GM12878 (cell line): Measurements from ENCODE around the gene NCAM1. TPM values are rescaled to one million over a fixed set of nuclear protein-coding genes. Genes with fewer than 3 reads are reported as not detected.

Experiments
- ATAC-seq: fragments of 200-7000 bp; cut with Tn5 transposase; 3 replicates; pipeline ENCODE4 v1.9.1; 2020; ENCODE audit warnings: mild to moderate bottlenecking, moderate library complexity
- BruUV-seq: library from RNA; stranded (reverse); fragments of 400-500 nt; replicated peaks from 2 replicates; lab custom pipeline; 2021; lab: Mats Ljungman, UMichigan
- CTCF ChIA-PET: fragments of 300-600 bp; sonication (Branson Sonifier 250); formaldehyde crosslinking; extraction: SDS; loops from one replicate; lab custom pipeline; 2021; ENCODE audit warnings: inconsistent platforms; lab: Yijun Ruan, JAX
- POLR2A ChIA-PET: fragments of 350-600 bp; formaldehyde crosslinking; extraction: SDS; loops from one replicate; lab custom pipeline; 2021; ENCODE audit warnings: inconsistent platforms; lab: Charles Lee
- RAD21 ChIA-PET: fragments of 300-600 bp; sonication (Branson Sonifier 250); formaldehyde crosslinking; loops from one replicate; lab custom pipeline; 2023; ENCODE audit warnings: antibody characterized with exemption; ENCODE audit not compliant: unreplicated experiment; lab: Charles Lee
- SMC1A ChIA-PET: fragments of 300-600 bp; sonication (Branson Sonifier 250); formaldehyde crosslinking; loops from one replicate; lab custom pipeline; 2023; ENCODE audit not compliant: unreplicated experiment, uncharacterized antibody; lab: Charles Lee
- DNase-seq: peaks from one replicate; pipeline ENCODE4 v3.0.0-alpha.2; 2011; ENCODE audit warnings: low read depth, low spot score
- FAIRE-seq: peaks from 3 replicates; lab custom pipeline; 2011; peaks lifted over from hg19 to GRCh38; lab: Jason Lieb, UNC
- H2AFZ ChIP-seq: 2 replicates; pipeline ENCODE4 v1.6.0; 2011; ENCODE audit warnings: low read depth, low read length, control low read depth; ENCODE audit not compliant: control insufficient read depth
- H3K27ac ChIP-seq: 2 replicates; pipeline ENCODE4 v1.5.1; 2011; ENCODE audit warnings: control low read depth; ENCODE audit not compliant: control insufficient read depth, insufficient read depth
- H3K27me3 ChIP-seq, 2 experiments: replicated peaks in 1 of 2; 2 replicates each; pipeline versions ENCODE4 v1.6.0 to v1.6.1; 2011; ENCODE audit warnings: low read length in 1 of 2; ENCODE audit not compliant: control insufficient read depth in 2 of 2, insufficient read depth in 2 of 2
- H3K36me3 ChIP-seq, 2 experiments: 2 replicates each; pipeline ENCODE4 v1.5.1; 2011; ENCODE audit warnings: low read length in 1 of 2; ENCODE audit not compliant: control insufficient read depth in 2 of 2, insufficient read depth in 2 of 2
- H3K4me1 ChIP-seq: 2 replicates; pipeline ENCODE4 v1.6.1; 2011; ENCODE audit warnings: mild to moderate bottlenecking, low read length, moderate library complexity, mixed read lengths; ENCODE audit not compliant: control insufficient read depth, insufficient read depth
- H3K4me2 ChIP-seq: 2 replicates; pipeline ENCODE4 v1.6.0; 2011; ENCODE audit warnings: control low read depth; ENCODE audit not compliant: control insufficient read depth, insufficient read depth
- H3K4me3 ChIP-seq: fragments of 200-600 bp; sonication (generic); 2 replicates; pipeline ENCODE4 v1.5.1; 2016
- H3K79me2 ChIP-seq: 2 replicates; pipeline ENCODE4 v1.6.0; 2011; ENCODE audit warnings: low read length; ENCODE audit not compliant: control insufficient read depth, insufficient read depth
- H3K9ac ChIP-seq: 2 replicates; pipeline ENCODE4 v1.8.0; 2011; ENCODE audit warnings: low read length, control low read depth, mixed read lengths; ENCODE audit not compliant: control insufficient read depth, insufficient read depth
- H3K9me3 ChIP-seq: replicated peaks from 3 replicates; pipeline ENCODE4 v1.5.1; 2011; ENCODE audit warnings: mild to moderate bottlenecking, low read length; ENCODE audit not compliant: control insufficient read depth, insufficient read depth
- H4K20me1 ChIP-seq: 2 replicates; pipeline ENCODE4 v1.6.0; 2011; ENCODE audit not compliant: control insufficient read depth, insufficient read depth
- BACH1 ChIP-seq: fragments of 450-650 bp; IDR thresholded peaks from 2 replicates; pipeline ENCODE4 v1.6.1; 2017; ENCODE audit warnings: mild to moderate bottlenecking, borderline replicate concordance
- BCL11A ChIP-seq: IDR thresholded peaks from 2 replicates; pipeline ENCODE4 v1.6.1; 2011; ENCODE audit warnings: low read depth, low read length
- CEBPB ChIP-seq, 2 experiments: fragments of 150-350 bp in 1 of 2; IDR thresholded peaks; 2 replicates each; pipeline ENCODE4 v1.6.1; 2012 to 2014; ENCODE audit warnings: low read depth in 2 of 2, low read length in 2 of 2, borderline replicate concordance in 1 of 2, inconsistent platforms in 1 of 2
- E2F4 ChIP-seq: IDR thresholded peaks from 2 replicates; pipeline ENCODE4 v1.6.1; 2012; ENCODE audit warnings: low read depth, low read length, improper control_type of control experiment
- EED ChIP-seq: sonication (generic); IDR thresholded peaks from 2 replicates; pipeline ENCODE4 v1.6.1; 2016; ENCODE audit warnings: antibody characterized with exemption, low read depth
- EGR1 ChIP-seq, 2 experiments: IDR thresholded peaks; 1 replicate in 1 of 2; 2 replicates in 1 of 2; pipeline ENCODE4 v1.6.1; 2011 to 2012; ENCODE audit warnings: low read depth in 2 of 2, low read length in 2 of 2, borderline replicate concordance in 1 of 2, mild to moderate bottlenecking in 1 of 2, moderate library complexity in 1 of 2
- FOS ChIP-seq: IDR thresholded peaks from 3 replicates; pipeline ENCODE4 v1.6.1; 2011; ENCODE audit warnings: borderline replicate concordance; ENCODE audit not compliant: insufficient read length; ENCODE audit errors: extremely low read depth
- HDAC6 ChIP-seq: fragments of 200-600 bp; sonication (generic); IDR thresholded peaks from one replicate; pipeline ENCODE4 v1.8.0; 2017; ENCODE audit warnings: antibody characterized with exemption; ENCODE audit not compliant: unreplicated experiment
- JUND ChIP-seq: IDR thresholded peaks from 2 replicates; pipeline ENCODE4 v1.6.1; 2012; ENCODE audit warnings: low read depth, mild to moderate bottlenecking, low read length, improper control_type of control experiment, moderate library complexity
- MYC ChIP-seq: IDR thresholded peaks from 2 replicates; pipeline ENCODE4 v1.6.1; 2011; ENCODE audit warnings: mild to moderate bottlenecking, low read length, moderate library complexity, inconsistent platforms; ENCODE audit not compliant: insufficient read depth, insufficient replicate concordance, insufficient read length, severe bottlenecking
- NFXL1 ChIP-seq: fragments of 450-650 bp; IDR thresholded peaks from 2 replicates; pipeline ENCODE4 v1.6.1; 2017; ENCODE audit warnings: antibody characterized with exemption, mild to moderate bottlenecking, borderline replicate concordance
- RFX5 ChIP-seq: IDR thresholded peaks from 2 replicates; pipeline ENCODE4 v1.6.1; 2011; ENCODE audit warnings: low read depth, low read length, improper control_type of control experiment
- SREBF2 ChIP-seq: IDR thresholded peaks from 2 replicates; pipeline ENCODE4 v1.6.1; 2012; ENCODE audit warnings: mild to moderate bottlenecking, low read length
- YY1 ChIP-seq: IDR thresholded peaks from 2 replicates; pipeline ENCODE4 v1.6.1; 2011; ENCODE audit warnings: low read depth, mild to moderate bottlenecking, low read length
- ZNF24 ChIP-seq: fragments of 450-650 bp; IDR thresholded peaks from 2 replicates; pipeline ENCODE4 v1.6.1; 2017; ENCODE audit warnings: antibody characterized with exemption, mild to moderate bottlenecking
- ZNF274 ChIP-seq: IDR thresholded peaks from one replicate; pipeline ENCODE4 v1.8.0; 2011; ENCODE audit not compliant: insufficient read length, insufficient read depth
- ZNF622 ChIP-seq: fragments of 450-650 bp; IDR thresholded peaks from 2 replicates; pipeline ENCODE4 v1.6.1; 2017; ENCODE audit warnings: mild to moderate bottlenecking, inconsistent platforms
- ZNF687 ChIP-seq: fragments of 450-650 bp; IDR thresholded peaks from 2 replicates; pipeline ENCODE4 v1.6.1; 2017; ENCODE audit warnings: mild to moderate bottlenecking, moderate library complexity
- WGBS: methylation state at CpG from one replicate; pipeline ENCODE4 v1.1.6; 2016; ENCODE audit warnings: low lambda C conversion rate; ENCODE audit not compliant: insufficient replicate concordance, insufficient coverage; ENCODE audit errors: missing lambda C conversion rate; 5-methylcytosine and 5-hydroxymethylcytosine counted together
- in situ Hi-C: fragments of 300-500 bp; cut with MboI; formaldehyde crosslinking; loops from 9 replicates; pipeline ENCODE4 v1.14.3; 2018; ENCODE audit warnings: mixed read lengths
- intact Hi-C: fragments of 100-400 bp; cut with micrococcal nuclease; formaldehyde crosslinking; loops from one replicate; pipeline ENCODE4 v1.14.2; 2022; ENCODE audit not compliant: unreplicated experiment
- polyA plus RNA-seq, 11 experiments: library from polyadenylated mRNA; depleted of rRNA in 4 of 11; unstranded in 6 of 11; stranded (reverse) in 5 of 11; fragments of >200 nt; fragmentation: Nextera tagmentation in 4 of 11; fragmentation: Illumina TruSeq in 1 of 11; extraction: Ambion mirVana in 4 of 11; extraction: Trizol in 1 of 11; gene quantifications; 1 replicate in 1 of 11; 2 replicates in 10 of 11; pipeline versions ENCODE4 v1.2.1 to v1.2.3, GENCODE V29; 2011 to 2016; ENCODE audit warnings: inconsistent platforms in 2 of 11, missing spikeins in 2 of 11, low read depth in 1 of 11
- total RNA-seq, 4 experiments: library from RNA; depleted of rRNA in 3 of 4; stranded (reverse); fragments of >200 nt in 3 of 4; fragmentation: Illumina TruSeq in 1 of 4; extraction: Trizol in 1 of 4; gene quantifications; 2 replicates each; pipeline versions ENCODE4 v1.2.1 to v1.2.3, GENCODE V29; 2013 to 2021

NCAM1 gene
- total and polyA plus RNA-seq, 10 of the 15 experiments (the other 5 are each of a cell fraction or from before 2014, with no cell fraction given): 0.10 to 0.23 (median 0.11) TPM; not detected in 7

GRCh38 chr11:113255096-113255495 lies 293.9 kb downstream of the NCAM1 start:
- DNase-seq (no peak), ATAC-seq (no peak), FAIRE-seq (no peak)
- Histone ChIP-seq H3K79me2 (no peaks in the 10 kb centered on the region), H3K4me3 (no peak overlapping the region), H3K27ac (no peak overlapping the region), H3K9ac (no peak overlapping the region), H2AFZ (no peak overlapping the region), H3K4me2 (no peak overlapping the region), H4K20me1 (no peaks in the 10 kb centered on the region), H3K4me1 (no peaks in the 10 kb centered on the region), H3K27me3 (peaks cover 2 to 3% of the 10 kb centered on the region in 2 experiments; a peak in 3 of 4 replicates), H3K36me3 (no peaks in the 10 kb centered on the region), H3K9me3 (no peaks in the 10 kb centered on the region)
- in situ Hi-C loops (no loop called here), intact Hi-C loops (no loop called here)
- 34% methylated on average over 4 of the region's 4 CpGs for WGBS
- RAD21 ChIA-PET: no interaction called here
- POLR2A ChIA-PET: no interaction called here
- CTCF ChIA-PET: no interaction called here
- SMC1A ChIA-PET: no interaction called here
- no TSS peak for BruUV-seq
- no peak for TF ChIP-seq JUND
- no peak for TF ChIP-seq BCL11A
- no peak for TF ChIP-seq NFXL1
- no peak for TF ChIP-seq ZNF24
- no peak for TF ChIP-seq MYC
- no peak for TF ChIP-seq HDAC6
- no peak for TF ChIP-seq EED
- TF ChIP-seq ZNF274: no peak
- no peak for TF ChIP-seq EGR1 (IDR thresholded peaks at IDR 0.05; ENCODE audit: borderline replicate concordance in 1 of 2, low read depth in 2 of 2, low read length in 2 of 2)
- TF ChIP-seq ZNF687: no peak
- no peak for TF ChIP-seq FOS
- TF ChIP-seq SREBF2: no peak
- no peak for TF ChIP-seq RFX5
- TF ChIP-seq CEBPB (IDR thresholded peaks at IDR 0.05; ENCODE audit: borderline replicate concordance in 1 of 2, low read depth in 2 of 2, low read length in 2 of 2): no peak
- no peak for TF ChIP-seq ZNF622
- TF ChIP-seq YY1: no peak
- no peak for TF ChIP-seq E2F4
- no peak for TF ChIP-seq BACH1
